NCI-H345 treated with DMSO at 0.1 percent for 48 hours (cell line): ENCODE measurements around the gene SIK2.

ENCODE experiments used
- DNase-seq: peaks from one replicate; lab custom pipeline; 2025; ENCODE audit not compliant: unreplicated experiment; lab: John Stamatoyannopoulos, UW

Gene SIK2

GRCh38 chr11:111581341-111581740 lies 20.9 kb upstream of the SIK2 start:
- no peak for DNase-seq

GRCh38 chr11:111582163-111582562 lies 20.1 kb upstream of the SIK2 start:
- no peak for DNase-seq

- no peak for DNase-seq
Measured at GRCh38 chr11:111582881-111583280, 19.4 kb upstream of the SIK2 start.

- no peak for DNase-seq
Measured at GRCh38 chr11:111585371-111585770, 16.9 kb upstream of the SIK2 start.

- peak; percentile 34 for DNase-seq
Measured at GRCh38 chr11:111586388-111586831, 15.8 kb upstream of the SIK2 start.

- no peak for DNase-seq
Measured at GRCh38 chr11:111589114-111589513, 13.1 kb upstream of the SIK2 start.

GRCh38 chr11:111589886-111590499 lies 12.3 kb upstream of the SIK2 start:
- DNase-seq = no peak

GRCh38 chr11:111591187-111591960 lies 10.9 kb upstream of the SIK2 start:
- no peak for DNase-seq

- DNase-seq = no peak
Measured at GRCh38 chr11:111592491-111592890, 9.8 kb upstream of the SIK2 start.

GRCh38 chr11:111596319-111596718 lies 5.9 kb upstream of the SIK2 start:
- no peak for DNase-seq

GRCh38 chr11:111598148-111598547 lies 4.1 kb upstream of the SIK2 start:
- no peak for DNase-seq

GRCh38 chr11:111598559-111598958 lies 3.7 kb upstream of the SIK2 start:
- DNase-seq = no peak

- DNase-seq = no peak
Measured at GRCh38 chr11:111601636-111601978, 642 bp upstream of the SIK2 start.

- DNase-seq = peak; percentile 12
Measured at GRCh38 chr11:111602865-111603610, 789 bp downstream of the SIK2 start.

GRCh38 chr11:111603611-111604130 lies 1.4 kb downstream of the SIK2 start:
- no peak for DNase-seq

- peak; percentile 37 for DNase-seq
Measured at GRCh38 chr11:111604392-111605009, 2.3 kb downstream of the SIK2 start.

- DNase-seq = no peak
Measured at GRCh38 chr11:111605681-111606080, 3.4 kb downstream of the SIK2 start.

GRCh38 chr11:111606986-111607385 lies 4.7 kb downstream of the SIK2 start:
- DNase-seq = no peak

GRCh38 chr11:111607751-111608150 lies 5.5 kb downstream of the SIK2 start:
- no peak for DNase-seq

- DNase-seq = no peak
Measured at GRCh38 chr11:111612224-111612623, 10.0 kb downstream of the SIK2 start.

- DNase-seq = no peak
Measured at GRCh38 chr11:111617286-111617685, 15.0 kb downstream of the SIK2 start.
